Spinal cord (tissue), 10 donors: ENCODE measurements around the gene CCT3. TPM values are rescaled to one million over a fixed set of nuclear protein-coding genes. Genes with fewer than 3 reads are reported as not detected.

Source experiments
- DNase-seq, 6 donors: peaks; one replicate each; pipeline versions ENCODE4 v3.0.0 to v3.0.0-alpha.2; 2013 to 2015; ENCODE audit warnings: low spot score in 6 of 6, low read depth in 4 of 6
- H3K27ac ChIP-seq: one replicate; pipeline ENCODE4 v1.5.1; 2013; ENCODE audit warnings: low read depth, low read length, control low read depth
- H3K27me3 ChIP-seq: one replicate; pipeline ENCODE4 v1.6.1; 2013; ENCODE audit warnings: low read length; ENCODE audit not compliant: control insufficient read depth, insufficient read depth
- H3K36me3 ChIP-seq: one replicate; pipeline ENCODE4 v1.6.1; 2013; ENCODE audit warnings: low read length; ENCODE audit not compliant: control insufficient read depth, insufficient read depth
- H3K4me1 ChIP-seq: one replicate; pipeline ENCODE4 v1.6.1; 2013; ENCODE audit warnings: low read length; ENCODE audit not compliant: control insufficient read depth, insufficient read depth
- H3K4me3 ChIP-seq: one replicate; pipeline ENCODE4 v1.5.1; 2013; ENCODE audit warnings: low read depth, low read length, control low read depth
- H3K9me3 ChIP-seq: one replicate; pipeline ENCODE4 v1.6.1; 2013; ENCODE audit warnings: low read length; ENCODE audit not compliant: control insufficient read depth, insufficient read depth
- WGBS: methylation state at CpG from one replicate; pipeline ENCODE4 v1.1.5; 2013; ENCODE audit warnings: missing lambda C conversion rate; ENCODE audit not compliant: insufficient coverage; 5-methylcytosine and 5-hydroxymethylcytosine counted together
- polyA plus RNA-seq, 2 donors: library from polyadenylated mRNA; unstranded; fragments of 120-200 nt; gene quantifications; one replicate each; pipeline ENCODE4 v1.2.1, GENCODE V29; 2013; ENCODE audit not compliant: insufficient read length in 2 of 2
- total RNA-seq, 2 donors: library from RNA; depleted of rRNA in 1 of 2; stranded (reverse); fragments of 120-200 nt in 1 of 2; fragments of >200 nt in 1 of 2; gene quantifications; one replicate each; pipeline versions ENCODE4 v1.2.3 to v1.2.4, GENCODE V29; 2013 to 2014
- donor health status: healthy.

CCT3 gene
- total and polyA plus RNA-seq, 4 donors = 231 to 258 (median 249) TPM

GRCh38 chr1:156285437-156285836, 52.7 kb downstream of the CCT3 start:
- no peak for DNase-seq
- WGBS = 91% methylated on average over 21 of the region's 21 CpGs
- Histone ChIP-seq H3K4me3 (no peak overlapping the region), H3K36me3 (peaks cover 18% of the 10 kb centered on the region), H3K9me3 (no peaks in the 10 kb centered on the region), H3K27me3 (no peaks in the 10 kb centered on the region), H3K4me1 (peaks cover 14% of the 10 kb centered on the region), H3K27ac (no peak overlapping the region)

GRCh38 chr1:156284757-156285156, 53.3 kb downstream of the CCT3 start:
- H3K4me3 ChIP-seq = no peak overlapping the region
- peaks cover 18% of the 10 kb centered on the region for H3K36me3 ChIP-seq
- peaks cover 14% of the 10 kb centered on the region for H3K4me1 ChIP-seq
- H3K27me3 ChIP-seq = no peaks in the 10 kb centered on the region
- WGBS = 89% methylated on average over 4 of the region's 4 CpGs
- no peaks in the 10 kb centered on the region for H3K9me3 ChIP-seq
- no peak overlapping the region for H3K27ac ChIP-seq
- no peak for DNase-seq

- Histone ChIP-seq H3K4me3 (peak within 1 kb of the TSS; percentile 90), H3K36me3 (peaks cover 14% of the 10 kb centered on the region), H3K27ac (peak within 1 kb of the TSS; percentile 85), H3K27me3 (no peaks in the 10 kb centered on the region), H3K4me1 (peaks cover 14% of the 10 kb centered on the region), H3K9me3 (no peaks in the 10 kb centered on the region)
- no peak for DNase-seq
- 86% methylated on average over 7 of the region's 7 CpGs for WGBS
Observed at GRCh38 chr1:156284112-156284511, 54.0 kb downstream of the CCT3 start, which contains the start of gene TMEM79. TSS of gene TMEM79 (plus strand) at chr1:156284325. CDS start at chr1:156285227, 902 bp downstream.

- peaks cover 14% of the 10 kb centered on the region for H3K4me1 ChIP-seq
- H3K4me3 ChIP-seq = peak overlapping the region; percentile 90
- DNase-seq = no peak
- peak overlapping the region; percentile 85 for H3K27ac ChIP-seq
- H3K9me3 ChIP-seq = no peaks in the 10 kb centered on the region
- no CpG with 5 or more reads among the region's 1 CpG for WGBS
- peaks cover 15% of the 10 kb centered on the region for H3K36me3 ChIP-seq
- no peaks in the 10 kb centered on the region for H3K27me3 ChIP-seq
Observed at GRCh38 chr1:156283521-156283920, 54.6 kb downstream of the CCT3 start.

GRCh38 chr1:156282479-156283222, 55.4 kb downstream of the CCT3 start, which contains the start of gene SMG5:
TSS of gene SMG5 (minus strand) at chr1:156282825. CDS start at chr1:156282680, 145 bp downstream.
- no peaks in the 10 kb centered on the region for H3K27me3 ChIP-seq
- peak within 1 kb of the TSS; percentile 85 for H3K27ac ChIP-seq
- H3K4me3 ChIP-seq = peak within 1 kb of the TSS; percentile 90
- H3K4me1 ChIP-seq = peaks cover 14% of the 10 kb centered on the region
- under 1% methylated on average over 40 of the region's 50 CpGs for WGBS
- H3K9me3 ChIP-seq = no peaks in the 10 kb centered on the region
- peak; percentile 95 to 100 (median 98) for DNase-seq
- peaks cover 23% of the 10 kb centered on the region for H3K36me3 ChIP-seq

- H3K9me3 ChIP-seq = no peaks in the 10 kb centered on the region
- no peak for DNase-seq
- 3% methylated on average over 18 of the region's 22 CpGs for WGBS
- H3K27ac ChIP-seq = no peak overlapping the region
- H3K27me3 ChIP-seq = no peaks in the 10 kb centered on the region
- H3K36me3 ChIP-seq = peaks cover 31% of the 10 kb centered on the region
- peak overlapping the region; percentile 90 for H3K4me3 ChIP-seq
- peaks cover 14% of the 10 kb centered on the region for H3K4me1 ChIP-seq
Observed at GRCh38 chr1:156281693-156282478, 56.2 kb downstream of the CCT3 start.

- H3K27ac ChIP-seq = no peak overlapping the region
- peak overlapping the region; percentile 90 for H3K4me3 ChIP-seq
- no peaks in the 10 kb centered on the region for H3K9me3 ChIP-seq
- no peak for DNase-seq
- H3K36me3 ChIP-seq = peaks cover 35% of the 10 kb centered on the region
- H3K4me1 ChIP-seq = peaks cover 14% of the 10 kb centered on the region
- H3K27me3 ChIP-seq = no peaks in the 10 kb centered on the region
- WGBS = 35% methylated on average over 7 of the region's 8 CpGs
Observed at GRCh38 chr1:156281281-156281680, 56.8 kb downstream of the CCT3 start.

GRCh38 chr1:156279837-156280236, 58.3 kb downstream of the CCT3 start:
- DNase-seq = no peak
- H3K36me3 ChIP-seq = peaks cover 36% of the 10 kb centered on the region
- no peaks in the 10 kb centered on the region for H3K27me3 ChIP-seq
- H3K27ac ChIP-seq = no peak overlapping the region
- WGBS = 100% methylated on average over 1 of the region's 3 CpGs
- no peak overlapping the region for H3K4me3 ChIP-seq
- H3K9me3 ChIP-seq = no peaks in the 10 kb centered on the region
- peaks cover 14% of the 10 kb centered on the region for H3K4me1 ChIP-seq

- H3K27me3 ChIP-seq = no peaks in the 10 kb centered on the region
- H3K4me3 ChIP-seq = no peak overlapping the region
- H3K36me3 ChIP-seq = peaks cover 64% of the 10 kb centered on the region
- H3K9me3 ChIP-seq = no peaks in the 10 kb centered on the region
- no peak for DNase-seq
- no peak overlapping the region for H3K27ac ChIP-seq
- peaks cover 10% of the 10 kb centered on the region for H3K4me1 ChIP-seq
- WGBS = 89% methylated on average over 6 of the region's 6 CpGs
Observed at GRCh38 chr1:156276966-156277381, 61.1 kb downstream of the CCT3 start.
